Measurements from ENCODE around the gene DNAJC15. TPM values are rescaled to one million over a fixed set of nuclear protein-coding genes. Genes with fewer than 3 reads are reported as not detected.

The DNAJC15 gene
- total and polyA plus RNA-seq, 2 of the 8 experiments (the other 6 are each of a cell fraction or from before 2014, with no cell fraction given) = 5.8 to 20.8 TPM

DNA sequence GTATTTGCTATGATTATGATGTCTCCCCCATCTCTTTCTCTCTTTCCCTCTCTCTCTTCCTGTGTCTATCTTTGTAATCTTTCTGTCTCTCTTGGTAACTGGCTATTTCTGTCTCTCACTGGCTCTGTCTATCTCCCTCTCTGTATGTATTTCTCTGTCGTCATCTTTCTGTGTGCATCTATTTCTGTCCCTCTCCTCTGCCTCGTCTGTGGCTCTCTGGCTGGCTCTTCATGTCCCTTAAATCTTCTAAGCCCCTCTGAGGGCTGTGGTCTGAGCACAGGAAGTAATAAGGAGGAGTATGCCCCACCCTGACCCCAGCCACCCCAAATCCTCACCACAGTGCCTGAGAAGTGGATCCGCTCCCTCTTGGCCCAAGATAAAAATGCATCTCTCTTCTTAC, 104.4 kb downstream of the DNAJC15 start (continued):
- TF ChIP-seq RBBP5 (IDR thresholded peaks at IDR 0.05; ENCODE audit: borderline replicate concordance, low read depth, low read length) (no peak), KDM1A (IDR thresholded peaks at IDR 0.05; ENCODE audit: borderline replicate concordance, low read length) (no peak), FOSL1 (IDR thresholded peaks at IDR 0.05; ENCODE audit: insufficient read depth, low read depth, low read length) (no peak)
